C1 segment of cervical spinal cord (tissue), 14 donors: ENCODE results near the gene CHRM3.
"Not testable (repeated sequence)": the region's sequence is repeated elsewhere in the genome, so short reads cannot be mapped to it uniquely, and the experiment has no call there.

Experiments used
- DNase-seq, 14 donors: peaks; one replicate each; lab custom pipeline; 2025; lab: John Stamatoyannopoulos, UW

CHRM3 gene

DNA sequence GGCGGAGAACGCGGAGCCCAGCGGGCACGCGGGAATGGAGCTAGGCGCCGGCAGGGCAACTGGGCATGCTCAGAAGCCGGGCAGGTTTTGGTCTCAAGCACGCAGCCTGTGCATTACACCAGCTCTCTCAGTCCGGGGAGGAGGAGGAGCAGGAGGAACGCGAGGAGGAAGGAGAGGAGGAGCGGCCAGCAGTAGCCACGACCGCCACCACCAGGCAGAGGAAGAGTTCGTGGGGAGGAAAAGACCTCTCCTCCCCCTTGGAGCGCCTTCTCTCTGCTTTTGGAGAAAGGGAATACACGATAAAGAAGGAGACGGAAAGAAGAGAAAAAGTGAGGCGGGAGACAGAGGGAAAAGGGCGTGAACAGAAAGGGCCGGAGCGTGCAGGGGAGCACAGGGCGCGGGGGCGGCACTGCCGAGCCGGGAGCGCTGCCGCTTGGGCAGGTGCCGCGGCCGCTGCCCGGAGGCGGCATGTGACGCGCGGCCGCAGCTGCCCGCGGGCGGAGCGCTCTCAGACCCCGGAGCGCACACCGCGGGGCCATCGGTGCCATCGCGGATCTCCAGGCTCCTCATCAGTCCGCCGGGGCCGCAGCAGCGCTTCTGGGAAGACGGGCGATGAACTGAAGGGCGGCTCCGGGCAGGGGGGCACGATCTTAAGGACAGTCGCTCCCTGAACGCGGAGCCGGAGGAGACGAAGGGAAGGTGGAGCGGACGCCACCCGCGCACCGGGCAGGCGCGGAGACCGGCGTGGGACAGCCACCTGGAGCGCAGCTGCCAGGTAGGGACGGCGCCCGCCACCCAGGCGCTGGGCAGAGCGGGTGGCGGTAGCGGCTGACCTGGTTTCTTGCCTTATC is at the start of gene CHRM3:
CHRM3 (plus strand) TSS at position 116 of the 851 bp plus-strand sequence. CDS start 520,884 bp downstream, outside the sequence.
- peak in 1 of 14 donors; percentile 13 for DNase-seq

DNA sequence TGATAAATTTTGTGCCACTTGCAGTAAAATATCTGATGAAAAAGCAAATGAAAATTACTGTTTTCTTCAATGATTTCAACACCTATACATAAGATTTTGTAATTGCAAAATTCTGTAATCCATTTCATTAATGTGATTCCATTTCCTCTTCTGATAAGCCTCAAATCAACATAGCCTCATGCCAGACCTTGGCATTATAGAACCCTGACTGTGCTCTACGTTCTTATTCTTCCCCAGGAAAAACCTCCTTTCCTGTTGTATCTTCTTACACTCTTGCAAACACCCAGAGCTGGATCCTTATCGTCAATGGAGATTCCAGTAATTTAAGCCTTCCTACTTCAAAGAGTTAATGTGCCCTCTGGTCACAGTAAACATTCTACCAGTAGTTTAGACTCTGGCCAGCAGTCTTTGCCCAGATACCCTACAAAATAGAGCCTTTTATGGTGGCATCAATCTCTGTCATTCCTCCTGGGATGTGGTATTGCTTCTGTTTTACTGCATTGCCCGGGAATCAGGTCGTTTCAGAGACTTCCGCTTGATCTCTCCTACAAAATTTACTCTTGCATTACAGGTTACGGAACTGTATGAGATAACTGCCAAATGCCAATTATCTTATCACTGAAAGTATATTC is 48.5 kb upstream of the CHRM3 start:
- no peak for DNase-seq

DNA sequence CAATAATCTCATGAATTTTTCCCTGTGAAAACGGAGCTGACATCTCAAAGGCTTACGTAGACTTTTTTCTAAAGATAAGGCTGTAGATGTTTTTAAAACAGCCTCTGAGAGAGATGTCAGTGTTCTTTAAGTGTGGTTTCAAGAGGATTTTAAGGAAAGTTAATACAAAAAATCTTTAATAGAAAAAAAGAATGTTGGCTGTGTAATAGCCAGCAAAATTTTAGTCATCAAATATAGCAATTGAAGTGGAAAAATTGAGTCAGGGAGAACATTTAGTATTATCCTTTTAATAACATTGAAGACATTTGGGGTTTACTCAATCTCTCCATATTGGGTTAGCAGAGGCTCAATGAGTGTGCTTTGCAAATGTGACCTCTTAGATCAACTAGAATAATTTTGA is 38.6 kb upstream of the CHRM3 start:
- DNase-seq: no peak

DNA sequence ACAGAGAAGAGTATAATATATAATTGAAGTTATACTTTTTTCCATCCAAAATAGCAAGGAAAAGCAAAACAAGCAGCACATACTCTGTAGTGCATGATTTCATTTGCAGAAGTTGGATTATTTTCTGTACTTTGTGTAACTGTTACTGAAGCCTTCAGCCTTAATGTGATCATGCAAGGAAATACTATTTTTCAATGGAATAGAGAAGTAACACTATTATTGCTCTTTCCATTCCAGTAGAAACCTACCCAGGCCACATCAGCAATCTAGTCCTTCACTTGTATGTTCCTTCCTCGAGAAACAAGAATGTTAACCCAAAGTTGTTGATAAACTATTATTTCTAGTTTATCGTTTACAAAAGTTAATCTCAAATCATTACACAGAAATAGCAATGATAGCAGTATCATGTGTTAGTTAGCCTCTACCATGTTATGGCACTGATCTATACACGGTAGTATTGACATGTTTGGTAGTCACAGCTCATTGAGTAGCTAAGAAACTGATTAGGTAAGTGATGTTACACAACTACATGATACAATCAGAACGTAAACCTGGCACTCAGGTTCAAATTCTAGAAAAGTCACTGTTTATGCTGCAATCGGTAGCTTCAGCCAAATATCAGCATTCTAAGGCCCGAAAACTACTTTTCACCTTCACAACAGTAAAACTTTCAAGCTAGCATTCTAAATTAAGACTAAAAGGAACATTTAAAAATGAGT is 37.6 kb upstream of the CHRM3 start:
- DNase-seq: no peak

DNA sequence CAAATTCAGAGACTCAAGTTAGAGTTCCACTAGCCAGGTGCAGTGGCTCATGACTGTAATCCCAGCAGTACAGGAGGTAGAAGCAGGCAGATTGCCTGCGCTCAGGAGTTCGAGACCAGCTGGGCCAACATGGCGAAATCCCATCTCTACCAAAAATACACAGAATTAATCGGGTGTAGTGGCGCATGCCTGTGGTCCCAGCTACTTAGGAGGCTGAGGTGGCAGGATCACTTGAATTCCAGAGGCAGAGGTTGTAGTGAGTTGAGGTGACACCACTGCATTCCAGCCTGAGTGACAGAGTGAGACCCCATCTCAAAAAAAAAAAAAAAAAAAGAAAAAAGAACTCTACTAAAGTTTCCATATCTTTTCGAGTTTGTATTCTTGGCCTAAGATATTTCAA is 36.7 kb upstream of the CHRM3 start:
- DNase-seq: no peak

DNA sequence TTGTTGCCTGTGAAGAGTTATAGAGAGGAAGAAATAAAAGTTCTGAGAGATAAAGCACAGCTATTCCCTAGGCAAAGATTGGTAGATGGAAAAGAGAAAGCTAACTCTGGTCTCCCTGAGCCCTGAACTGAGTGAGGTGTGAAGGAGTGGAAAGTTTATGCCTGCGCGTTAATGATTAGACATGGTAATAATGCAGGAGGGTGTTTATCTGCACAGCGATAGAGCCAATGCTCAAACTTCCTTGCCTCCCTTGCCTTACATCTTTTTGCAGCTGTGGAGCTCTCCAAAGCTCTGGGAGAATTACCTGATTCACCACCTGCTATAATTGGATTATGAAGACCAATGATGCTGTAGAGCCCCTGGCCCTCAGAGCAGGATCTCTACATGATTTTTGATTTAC is 32.8 kb upstream of the CHRM3 start:
- no peak for DNase-seq

DNA sequence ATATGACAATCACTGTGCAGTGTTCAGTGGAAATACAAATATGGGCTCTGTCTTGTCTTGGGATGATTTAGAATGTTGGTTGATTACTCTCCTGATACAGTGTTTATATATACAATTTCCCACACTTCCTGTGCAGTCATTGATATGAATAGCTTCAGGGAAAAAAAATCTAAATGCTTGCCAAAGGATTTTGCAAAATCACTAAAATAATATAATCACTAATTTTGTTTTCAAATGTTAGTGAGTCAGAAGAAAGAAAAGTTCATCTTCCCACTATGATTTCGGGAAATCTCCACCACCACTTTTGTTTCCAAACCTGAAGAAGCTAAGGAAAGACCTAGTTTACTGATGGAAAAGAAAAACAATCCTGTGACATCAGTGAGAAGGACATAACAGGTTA is 32.1 kb upstream of the CHRM3 start:
- DNase-seq: no peak

DNA sequence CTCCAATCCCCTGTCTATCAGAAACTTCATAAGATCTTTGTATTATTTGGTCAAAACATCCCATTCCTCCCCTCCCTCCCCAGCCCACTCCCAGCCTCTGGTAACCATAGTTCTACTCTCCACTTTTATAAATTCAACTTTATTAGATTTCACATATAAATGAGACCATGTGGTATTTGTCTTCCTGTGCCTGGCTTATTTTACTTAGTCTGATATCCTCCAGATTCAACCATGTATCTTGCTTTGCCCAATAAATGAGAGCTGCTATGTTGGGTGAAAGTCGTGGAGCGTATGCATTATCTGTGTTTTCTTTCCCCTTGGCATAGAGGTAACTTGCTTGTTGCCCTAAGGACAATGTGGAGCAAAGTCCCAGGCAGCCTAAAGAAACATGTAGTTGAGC is 28.5 kb upstream of the CHRM3 start:
- no peak for DNase-seq

DNA sequence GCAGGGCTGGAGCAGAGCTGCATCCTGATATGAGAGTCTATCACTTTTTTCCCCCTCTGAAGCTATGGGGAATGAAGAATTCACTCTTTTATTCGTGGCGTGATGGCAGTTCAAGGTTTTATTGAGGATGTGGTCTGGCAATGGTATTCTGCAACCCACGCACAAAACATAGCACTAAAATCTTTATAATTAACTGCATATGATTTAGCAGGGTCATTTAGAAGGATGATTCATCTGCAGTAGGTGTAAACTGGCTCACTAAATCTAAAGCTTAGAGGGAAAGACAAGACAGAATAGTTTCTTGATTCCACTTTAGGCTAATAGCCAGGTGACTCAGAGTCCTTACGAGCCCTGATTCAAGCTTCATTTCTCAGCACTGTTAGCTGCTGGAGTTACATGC is 25.0 kb upstream of the CHRM3 start:
- DNase-seq: no peak

DNA sequence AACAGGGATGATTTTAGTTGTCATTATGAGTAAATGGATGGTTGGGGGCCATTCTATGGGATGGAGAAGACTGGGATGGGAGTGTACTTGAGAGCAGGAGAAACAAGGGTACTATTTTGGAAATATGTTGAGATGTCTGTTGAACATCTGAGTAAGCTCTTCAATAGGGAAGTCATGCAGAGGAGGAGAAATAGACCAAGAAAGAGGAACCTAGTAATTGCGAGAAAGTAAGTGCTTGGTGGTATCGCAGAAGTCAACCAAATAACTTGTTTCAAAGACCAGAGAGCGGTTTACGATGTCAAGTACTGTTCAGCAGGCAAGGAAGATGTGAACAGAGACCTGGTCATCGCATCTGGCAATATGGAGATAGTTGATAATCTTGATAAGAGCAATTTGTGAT is 22.4 kb upstream of the CHRM3 start:
- DNase-seq: no peak

DNA sequence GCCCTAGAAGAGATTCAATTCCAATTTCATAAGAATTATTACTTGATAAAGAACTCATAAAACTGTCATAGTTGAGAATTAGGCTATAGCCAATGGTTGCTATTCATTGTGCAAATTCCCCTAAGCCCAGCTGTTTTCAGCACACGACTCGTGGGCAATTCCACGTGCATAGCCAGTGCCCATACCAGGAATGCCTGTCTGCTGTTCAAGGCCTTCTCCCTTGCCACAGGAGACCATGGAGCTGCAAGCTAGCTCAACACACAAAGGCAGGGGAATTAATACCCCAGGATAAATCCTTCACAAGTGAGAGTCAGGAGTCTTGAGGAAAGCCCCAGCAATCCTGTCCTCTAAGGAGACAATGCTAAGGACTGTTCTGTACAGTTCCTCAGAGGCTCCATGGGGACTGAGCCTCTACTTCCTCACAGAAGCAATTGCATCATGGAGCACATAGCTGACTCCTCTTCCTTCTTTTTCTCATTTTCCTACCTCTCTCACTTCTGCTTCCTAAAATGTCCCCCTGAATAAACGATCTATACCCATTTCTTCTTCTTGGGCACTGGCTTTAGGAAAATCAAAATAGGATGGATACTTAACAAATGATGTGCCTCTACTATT is 19.1 kb upstream of the CHRM3 start:
- DNase-seq: no peak

DNA sequence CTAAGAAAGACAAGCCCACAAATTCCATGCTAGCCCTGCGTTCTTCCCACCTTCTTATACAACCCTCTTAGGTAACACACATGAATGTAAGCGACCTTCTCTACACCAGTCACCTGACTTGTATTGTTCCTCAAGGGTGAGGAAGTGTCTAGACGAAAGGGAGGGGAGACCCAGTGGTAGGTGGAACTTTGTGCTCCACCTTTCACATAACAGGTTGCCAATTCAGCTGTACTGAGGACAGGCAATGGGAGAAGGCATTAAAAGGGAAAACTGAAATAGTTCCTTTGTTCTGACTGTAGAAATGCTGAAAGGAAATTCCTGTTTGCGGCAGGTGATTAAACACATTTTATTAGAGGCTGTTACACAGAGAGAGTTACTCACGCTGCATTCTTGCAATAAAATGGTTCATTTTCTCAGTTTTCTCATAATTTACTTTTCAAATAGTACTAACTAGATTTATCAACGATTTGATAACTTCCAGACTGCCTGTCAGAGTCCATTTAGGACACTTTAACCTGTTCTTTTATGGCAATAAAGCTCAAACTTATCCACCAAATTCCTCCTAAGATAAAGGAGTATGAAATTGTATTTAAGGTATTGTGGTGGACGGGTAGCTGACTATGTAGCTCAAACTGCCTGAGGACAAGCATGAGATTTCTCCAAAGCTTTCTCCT is 17.8 kb upstream of the CHRM3 start:
- no peak for DNase-seq

DNA sequence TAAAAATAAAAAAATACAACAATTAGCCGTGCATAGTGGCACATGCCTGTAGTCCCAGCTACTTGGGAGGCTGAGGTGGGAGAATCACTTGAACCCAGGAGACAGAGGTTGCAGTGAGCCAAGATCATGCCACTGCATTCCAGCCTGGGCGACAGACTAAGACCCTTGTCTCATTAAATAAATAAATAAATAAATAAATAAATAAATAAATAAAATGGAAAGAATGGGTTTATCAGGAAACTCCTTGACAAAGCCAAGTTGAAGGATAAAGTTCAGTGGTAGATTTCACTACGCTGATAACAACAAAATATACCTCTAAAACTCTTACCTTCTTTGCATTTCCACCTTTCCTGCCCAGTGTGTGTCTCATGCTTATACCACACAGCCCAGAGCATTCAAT is 15.5 kb upstream of the CHRM3 start:
- not testable (repeated sequence) for DNase-seq

DNA sequence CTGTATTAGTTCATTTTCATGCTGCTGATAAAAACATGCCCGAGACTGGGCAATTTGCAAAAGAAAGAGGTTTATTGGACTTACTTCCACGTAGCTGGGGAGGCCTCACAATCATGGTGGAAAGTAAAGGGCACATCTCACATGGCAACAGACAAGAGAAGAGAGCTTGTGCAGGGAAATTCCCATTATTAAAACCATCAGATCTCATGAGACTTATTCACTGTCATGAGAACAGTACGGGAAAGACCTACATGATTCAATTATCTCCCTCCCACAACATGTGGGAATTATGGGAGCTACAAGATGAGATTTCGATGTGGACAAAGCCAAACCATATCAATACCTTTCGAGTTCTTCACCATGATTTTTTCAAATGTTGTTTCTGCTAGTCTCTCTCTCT is 3.7 kb upstream of the CHRM3 start:
- no peak for DNase-seq

DNA sequence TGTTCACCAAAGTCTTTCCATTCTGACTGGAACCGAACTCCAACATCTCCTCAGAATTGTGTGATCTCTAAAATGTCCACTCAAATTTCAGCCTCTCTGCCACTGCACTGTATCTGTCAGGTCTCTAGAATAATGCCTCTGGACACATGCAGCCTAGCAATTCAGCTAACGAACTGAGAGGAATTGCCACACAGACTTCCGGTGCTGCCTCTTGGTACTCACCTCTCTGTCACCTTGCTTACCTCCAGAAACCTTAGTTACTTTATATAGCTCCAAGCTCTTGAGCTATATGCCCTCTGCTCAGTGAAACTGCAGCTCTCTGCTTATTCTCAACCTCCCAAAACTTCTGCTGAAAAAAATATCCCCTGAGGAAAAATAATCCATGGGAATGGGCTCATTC is 2.7 kb upstream of the CHRM3 start:
- no peak for DNase-seq

DNA sequence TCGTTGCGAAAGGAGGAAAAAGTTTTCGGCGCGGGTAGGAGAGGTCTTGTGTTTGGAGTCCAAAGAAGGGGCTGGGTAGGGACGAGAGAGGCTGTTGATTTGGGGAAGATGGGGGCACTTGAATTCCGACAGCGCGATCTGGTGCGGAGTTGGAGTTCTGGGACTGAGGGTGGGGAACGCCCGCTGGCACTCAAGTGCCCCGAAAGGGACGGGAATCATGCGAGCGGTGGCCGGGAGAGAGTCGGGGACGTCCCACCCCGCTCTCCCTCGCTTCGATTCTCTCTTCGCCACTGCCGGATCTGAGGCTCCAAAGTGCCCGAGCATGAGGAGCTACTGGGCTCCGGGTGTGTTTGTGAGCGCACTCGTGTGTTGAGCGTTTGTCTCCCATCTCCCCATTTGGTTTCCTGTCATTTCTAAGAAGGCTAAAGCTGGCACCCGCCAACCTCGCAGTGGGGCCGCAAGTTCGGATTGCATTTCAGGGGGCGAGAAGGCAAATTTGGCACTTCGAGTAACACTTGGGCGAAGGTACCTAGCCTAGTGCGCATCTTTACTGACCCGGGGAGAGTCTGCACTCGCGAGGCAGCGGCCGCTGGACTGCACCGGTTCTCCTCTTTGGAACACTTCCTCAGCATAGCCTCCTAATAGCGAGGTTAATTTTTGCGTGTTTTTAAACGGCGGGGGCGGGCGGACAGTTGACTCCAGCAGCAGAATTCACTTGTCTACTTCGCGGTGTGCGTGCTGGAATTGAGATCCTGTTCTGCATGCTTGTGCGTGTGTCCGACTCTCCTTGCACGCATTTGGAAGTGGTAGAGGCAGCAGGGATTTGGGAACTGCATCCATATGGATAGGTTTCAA is 1.2 kb downstream of the CHRM3 start:
- no peak for DNase-seq

DNA sequence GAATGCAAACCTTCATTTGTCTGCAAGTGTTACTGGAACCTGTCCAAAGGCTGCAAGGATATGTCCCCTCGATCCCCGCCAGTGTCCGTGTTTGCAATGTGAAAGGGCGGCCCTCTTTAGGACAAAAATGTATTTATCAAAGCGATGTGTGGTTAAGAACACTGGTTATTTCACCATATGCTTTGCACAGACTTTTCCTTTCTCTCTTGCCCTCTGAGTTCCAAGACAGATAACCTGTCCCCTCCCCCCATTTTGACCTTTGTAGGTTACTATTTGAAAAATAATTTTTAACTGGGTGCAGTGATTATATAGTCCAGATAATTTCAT is 1.8 kb downstream of the CHRM3 start:
- DNase-seq: no peak

DNA sequence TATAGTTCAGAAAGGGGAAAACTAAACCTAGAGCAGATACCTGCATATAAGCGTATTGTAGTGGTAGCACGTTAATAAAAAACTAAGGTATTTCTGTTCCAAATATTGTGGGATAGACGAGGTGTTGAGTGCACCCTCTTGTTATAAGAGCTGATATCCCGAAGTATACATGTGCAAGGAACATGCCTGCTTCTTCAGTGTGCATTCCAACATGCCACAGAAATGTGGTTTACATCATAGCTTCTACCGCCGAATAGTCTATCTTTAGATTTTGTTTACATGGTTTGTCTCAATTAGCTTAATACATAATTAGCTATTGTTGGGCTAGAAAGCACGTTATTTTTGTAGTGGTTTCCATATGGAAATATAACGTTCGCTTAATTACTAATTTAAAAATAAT is 2.2 kb downstream of the CHRM3 start:
- no peak for DNase-seq

DNA sequence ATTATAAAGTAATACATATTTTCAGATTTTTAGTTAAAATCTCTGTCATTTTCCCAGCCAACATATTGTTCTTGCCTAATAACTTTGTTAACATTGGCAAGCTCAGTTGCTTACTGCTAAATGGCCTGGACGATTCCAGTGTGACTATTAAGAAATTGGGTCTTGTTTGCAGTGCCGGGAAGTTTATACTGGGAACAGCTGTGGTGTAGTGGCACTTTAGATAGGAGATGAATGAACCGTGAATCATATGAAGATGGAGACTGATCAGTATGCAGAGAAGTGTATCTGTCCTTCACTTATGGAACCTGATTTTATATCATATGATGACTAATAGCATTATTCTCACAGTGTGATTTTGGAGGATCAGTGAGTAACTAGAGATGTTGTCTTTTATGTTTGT is 3.3 kb downstream of the CHRM3 start:
- no peak for DNase-seq

DNA sequence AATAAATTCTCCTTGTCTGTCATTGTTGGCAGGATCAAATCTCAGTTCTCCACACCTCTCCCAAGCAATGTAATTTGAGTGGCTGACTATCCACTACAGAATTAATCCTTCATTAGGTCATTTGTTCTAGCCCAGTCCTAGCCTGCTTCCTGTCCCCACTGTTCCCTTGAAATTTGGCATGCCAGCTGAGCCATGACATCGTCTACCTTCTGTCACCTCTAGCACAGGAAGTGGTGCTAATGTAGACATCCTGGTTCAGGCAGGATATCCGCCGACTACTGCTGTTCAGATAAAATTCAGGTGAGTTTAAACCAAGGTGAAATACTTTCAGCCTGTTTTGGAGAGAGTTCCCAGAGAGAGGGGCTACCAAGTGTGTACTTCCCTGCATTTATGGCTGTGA is 5.9 kb downstream of the CHRM3 start:
- DNase-seq: no peak

DNA sequence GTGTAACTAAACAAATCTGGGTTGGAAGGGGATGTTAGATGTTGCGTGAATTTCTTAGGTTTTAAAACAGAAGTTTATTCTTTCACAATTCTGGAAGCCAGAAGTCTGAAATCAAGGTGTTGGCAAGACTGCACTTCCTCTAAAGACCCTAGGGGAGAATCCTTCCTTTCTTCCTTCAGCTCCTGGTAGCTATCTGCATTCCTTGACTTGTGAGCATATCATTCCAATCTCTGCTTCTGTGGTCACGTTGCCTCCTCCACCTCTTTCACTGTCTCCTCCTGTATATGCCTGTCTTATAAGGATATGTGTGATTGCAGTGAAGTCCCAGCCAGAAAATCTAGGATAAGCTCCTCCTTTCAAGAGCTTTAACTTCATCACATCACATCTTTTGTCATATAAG is 7.7 kb downstream of the CHRM3 start:
- no peak for DNase-seq
